H1 (cell line): Measurements from ENCODE around the gene SULF2. TPM values are rescaled to one million over a fixed set of nuclear protein-coding genes. Genes with fewer than 3 reads are reported as not detected.
"Not testable (repeated sequence)": the region's sequence is repeated elsewhere in the genome, so short reads cannot be mapped to it uniquely, and the experiment has no call there.

Source experiments
- CTCF ChIA-PET: fragments of 300-600 bp; sonication (Branson Sonifier 250); formaldehyde crosslinking; loops from one replicate; lab custom pipeline; 2021; ENCODE audit not compliant: partially characterized antibody; lab: Charles Lee
- POLR2A ChIA-PET: fragments of 300-600 bp; sonication (Branson Sonifier 250); formaldehyde crosslinking; loops from one replicate; lab custom pipeline; 2021; ENCODE audit warnings: inconsistent platforms; ENCODE audit not compliant: partially characterized antibody; lab: Charles Lee
- DNase-seq, 2 experiments: peaks; one replicate each; pipeline versions ENCODE4 v3.0.0 to v3.0.0-alpha.2; 2010 to 2022; ENCODE audit warnings: low spot score in 2 of 2, low read depth in 1 of 2, mixed read lengths in 1 of 2
- FAIRE-seq: peaks from 2 replicates; lab custom pipeline; 2011; peaks lifted over from hg19 to GRCh38; lab: Jason Lieb, UNC
- H2AFZ ChIP-seq: 2 replicates; pipeline ENCODE4 v1.8.1; 2012; ENCODE audit warnings: low read length, inconsistent platforms
- H2AK5ac ChIP-seq: 2 replicates; pipeline ENCODE4 v1.6.1; 2013; ENCODE audit warnings: low read depth, low read length
- H2BK120ac ChIP-seq: replicated peaks from 2 replicates; pipeline ENCODE3; 2013; ENCODE audit warnings: low read depth, low read length, inconsistent platforms
- H2BK12ac ChIP-seq: 2 replicates; pipeline ENCODE4 v1.6.1; 2013; ENCODE audit warnings: low read depth, low read length
- H2BK15ac ChIP-seq: 2 replicates; pipeline ENCODE4 v1.6.1; 2013; ENCODE audit warnings: low read length
- H2BK20ac ChIP-seq: 2 replicates; pipeline ENCODE4 v1.6.1; 2013; ENCODE audit warnings: low read length
- H2BK5ac ChIP-seq: 2 replicates; pipeline ENCODE4 v1.6.1; 2013; ENCODE audit warnings: low read depth, low read length
- H3K14ac ChIP-seq: 2 replicates; pipeline ENCODE4 v1.6.1; 2013; ENCODE audit warnings: inconsistent platforms; ENCODE audit not compliant: insufficient read length
- H3K18ac ChIP-seq: 2 replicates; pipeline ENCODE4 v1.6.1; 2013; ENCODE audit warnings: low read length; ENCODE audit errors: extremely low read depth
- H3K23ac ChIP-seq: 2 replicates; pipeline ENCODE4 v1.6.1; 2013; ENCODE audit warnings: inconsistent platforms; ENCODE audit not compliant: insufficient read length
- H3K23me2 ChIP-seq: 2 replicates; pipeline ENCODE4 v1.6.1; 2013; ENCODE audit warnings: low read depth, low read length
- H3K27ac ChIP-seq: 2 replicates; pipeline ENCODE4 v1.6.1; 2011; ENCODE audit warnings: low read depth, low read length, inconsistent platforms
- H3K27me3 ChIP-seq, 4 experiments: replicated peaks in 1 of 4; 1 replicate in 1 of 4; 2 replicates in 3 of 4; pipeline versions ENCODE4 v1.6.1 to v1.8.1; 2011 to 2013; ENCODE audit warnings: low read length in 3 of 4, mild to moderate bottlenecking in 3 of 4, inconsistent platforms in 2 of 4, mixed read lengths in 2 of 4, moderate library complexity in 1 of 4; ENCODE audit not compliant: control insufficient read depth in 3 of 4, insufficient read depth in 3 of 4; ENCODE audit errors: extremely low read depth in 1 of 4
- H3K36me3 ChIP-seq, 4 experiments: 2 replicates each; pipeline versions ENCODE4 v1.6.1 to v1.8.1; 2011 to 2013; ENCODE audit warnings: mild to moderate bottlenecking in 4 of 4, low read length in 3 of 4, moderate library complexity in 2 of 4, control low read depth in 1 of 4, inconsistent platforms in 1 of 4; ENCODE audit not compliant: insufficient read depth in 4 of 4, control insufficient read depth in 2 of 4
- H3K4ac ChIP-seq: replicated peaks from 2 replicates; pipeline ENCODE3; 2013; ENCODE audit warnings: low read length, low read depth, mixed read lengths, inconsistent platforms; ENCODE audit not compliant: insufficient read length
- H3K4me1 ChIP-seq, 4 experiments: replicated peaks in 1 of 4; 1 replicate in 1 of 4; 2 replicates in 3 of 4; pipeline versions ENCODE4 v1.6.1 to v1.8.1; 2011 to 2013; ENCODE audit warnings: low read length in 3 of 4, inconsistent platforms in 2 of 4, mixed read lengths in 1 of 4; ENCODE audit not compliant: insufficient read depth in 4 of 4, control insufficient read depth in 3 of 4
- H3K4me2 ChIP-seq, 2 experiments: 2 replicates each; pipeline versions ENCODE4 v1.6.1 to v1.8.1; 2011 to 2013; ENCODE audit warnings: low read depth in 2 of 2, low read length in 2 of 2, control low read depth in 1 of 2, inconsistent platforms in 1 of 2, mild to moderate bottlenecking in 1 of 2; ENCODE audit not compliant: insufficient read depth in 1 of 2
- H3K4me3 ChIP-seq, 4 experiments: fragments of 200-600, 300-600 bp in 1 of 4; sonication (generic), shearing (Covaris generic), sonication (Bioruptor Twin) in 1 of 4; 2 replicates each; pipeline versions ENCODE4 v1.5.1 to v1.8.1; 2011 to 2016; ENCODE audit warnings: low read length in 4 of 4, low read depth in 3 of 4, control low read depth in 2 of 4, inconsistent platforms in 2 of 4, mild to moderate bottlenecking in 2 of 4, mixed read lengths in 1 of 4, moderate library complexity in 1 of 4; ENCODE audit not compliant: insufficient read depth in 2 of 4; ENCODE audit errors: extremely low read depth in 1 of 4
- H3K56ac ChIP-seq: replicated peaks from 2 replicates; pipeline ENCODE3; 2013; ENCODE audit warnings: low read depth, mild to moderate bottlenecking, mixed read lengths, low read length, inconsistent platforms; ENCODE audit not compliant: insufficient read length
- H3K79me1 ChIP-seq: 2 replicates; pipeline ENCODE4 v1.6.1; 2013; ENCODE audit warnings: low read depth, low read length, control low read depth
- H3K79me2 ChIP-seq, 2 experiments: 2 replicates each; pipeline versions ENCODE4 v1.6.1 to v1.8.1; 2012 to 2013; ENCODE audit warnings: low read length in 2 of 2, mild to moderate bottlenecking in 2 of 2, inconsistent platforms in 1 of 2; ENCODE audit not compliant: insufficient read depth in 2 of 2, control insufficient read depth in 1 of 2
- H3K9ac ChIP-seq, 4 experiments: replicated peaks in 1 of 4; 1 replicate in 1 of 4; 2 replicates in 3 of 4; pipeline versions ENCODE4 v1.6.1 to v1.8.1; 2011 to 2013; ENCODE audit warnings: low read depth in 3 of 4, low read length in 3 of 4, control low read depth in 2 of 4, mild to moderate bottlenecking in 2 of 4, moderate library complexity in 2 of 4, inconsistent platforms in 1 of 4; ENCODE audit errors: extremely low read depth in 1 of 4
- H3K9me3 ChIP-seq, 2 experiments: 2 replicates each; pipeline versions ENCODE4 v1.6.1 to v1.8.1; 2012 to 2013; ENCODE audit warnings: mild to moderate bottlenecking in 2 of 2, moderate library complexity in 2 of 2, control low read depth in 1 of 2, inconsistent platforms in 1 of 2, low read depth in 1 of 2, low read length in 1 of 2, mixed read lengths in 1 of 2; ENCODE audit not compliant: insufficient read depth in 2 of 2
- H4K20me1 ChIP-seq, 2 experiments: replicated peaks in 1 of 2; 2 replicates each; pipeline versions ENCODE3 to v1.8.1; 2011 to 2013; ENCODE audit warnings: inconsistent platforms in 2 of 2, low read length in 2 of 2, mild to moderate bottlenecking in 1 of 2; ENCODE audit not compliant: insufficient read depth in 2 of 2, control insufficient read depth in 1 of 2
- H4K5ac ChIP-seq: 2 replicates; pipeline ENCODE4 v1.6.1; 2013; ENCODE audit warnings: low read length, low read depth, mixed read lengths, inconsistent platforms; ENCODE audit not compliant: insufficient read length
- H4K8ac ChIP-seq: 2 replicates; pipeline ENCODE4 v1.8.0; 2013; ENCODE audit warnings: mild to moderate bottlenecking, moderate library complexity, low read length, inconsistent platforms; ENCODE audit not compliant: insufficient read depth; ENCODE audit errors: extremely low read depth
- H4K91ac ChIP-seq: replicated peaks from 2 replicates; pipeline ENCODE3; 2013; ENCODE audit warnings: low read length, mixed read lengths, inconsistent platforms; ENCODE audit not compliant: insufficient read length
- WGBS, 2 experiments: shearing (Covaris generic) in 1 of 2; methylation state at CpG; one replicate each; pipeline versions ENCODE4 v1.1.6 to v1.1.7; 2013 to 2015; ENCODE audit warnings: low lambda C conversion rate in 2 of 2, mixed read lengths in 2 of 2, inconsistent platforms in 1 of 2, low coverage in 1 of 2, missing lambda C conversion rate in 1 of 2; ENCODE audit not compliant: insufficient replicate concordance in 2 of 2, insufficient coverage in 1 of 2, insufficient read length in 1 of 2; ENCODE audit errors: extremely low coverage in 1 of 2, missing lambda C conversion rate in 1 of 2; 5-methylcytosine and 5-hydroxymethylcytosine counted together
- polyA plus RNA-seq, 7 experiments: library from polyadenylated mRNA; depleted of rRNA in 3 of 7; stranded (reverse) in 5 of 7; unstranded in 2 of 7; fragments of >200 nt in 5 of 7; fragments of 200-250 nt in 2 of 7; gene quantifications; 1 replicate in 5 of 7; 2 replicates in 1 of 7; 4 replicates in 1 of 7; pipeline versions ENCODE4 v1.2.1 to v1.2.3, GENCODE V29; 2011 to 2013; ENCODE audit warnings: missing spikeins in 2 of 7, mixed read lengths in 2 of 7
- total RNA-seq: library from RNA; stranded (reverse); fragmentation: NEBNext Ultra II Directional; extraction: Animal tissue kit (Norgen Biotek cat#: 25700); gene quantifications from 2 replicates; pipeline ENCODE4 v1.2.1, GENCODE V29; 2021

SULF2 gene
- total and polyA plus RNA-seq, 2 of the 8 experiments (the other 6 are each of a cell fraction or from before 2014, with no cell fraction given) = 15.7 to 28.2 TPM

DNA sequence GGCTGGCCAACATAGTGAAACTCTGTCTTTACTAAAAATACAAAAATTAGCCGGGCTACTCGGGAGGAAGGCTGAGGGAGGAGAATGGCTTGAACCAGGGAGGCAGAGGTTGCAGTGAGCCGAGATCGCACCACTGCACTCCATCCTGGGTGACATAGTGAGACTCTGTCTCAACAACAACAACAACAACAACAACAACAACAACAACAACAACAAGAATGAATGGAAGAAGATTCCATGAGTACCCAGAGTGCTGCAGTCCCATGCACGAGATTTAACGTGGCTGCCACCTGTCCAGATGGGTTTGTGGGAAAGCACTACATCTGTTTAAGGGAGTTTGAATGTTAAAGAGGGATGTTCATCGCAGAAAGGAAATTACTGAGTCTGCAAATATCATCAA is 19.7 kb upstream of the SULF2 start:
- not testable (repeated sequence) for H3K27ac ChIP-seq, H2BK5ac ChIP-seq, H3K23me2 ChIP-seq, H3K79me2 ChIP-seq, H4K5ac ChIP-seq, H3K56ac ChIP-seq, H4K8ac ChIP-seq, H3K9me3 ChIP-seq, H3K79me1 ChIP-seq, H3K14ac ChIP-seq, H3K36me3 ChIP-seq, H2BK12ac ChIP-seq, H2BK120ac ChIP-seq, H4K91ac ChIP-seq, H3K4me3 ChIP-seq, H3K4me2 ChIP-seq, FAIRE-seq, H2BK15ac ChIP-seq, H2AFZ ChIP-seq, H3K4ac ChIP-seq, H3K9ac ChIP-seq, H4K20me1 ChIP-seq, H3K23ac ChIP-seq, DNase-seq, H3K18ac ChIP-seq
- H3K4me1 ChIP-seq = peaks cover 0 to 14% (median 1%) of the 10 kb centered on the region in 4 experiments; a peak in 5 of 7 replicates
- peaks cover 0 to 12% (median 2%) of the 10 kb centered on the region in 4 experiments; a peak in 3 of 7 replicates for H3K27me3 ChIP-seq
- POLR2A ChIA-PET = interaction anchor here (1.9 kb wide), 1 partner anchor 18 kb away, joined by 10 read pairs; no protein-coding TSS in a partner anchor
- 0 out of 2 replicates have a peak overlapping the region, but pooled peaks have one; percentile 40 for H2AK5ac ChIP-seq
- peak overlapping the region; percentile 4; the same call in 1 of the 2 replicates for H2BK20ac ChIP-seq
- CTCF ChIA-PET = interaction anchor here (0.7 to 1.0 kb wide), 3 partner anchors 19 to 79 kb away, joined by 3 read pairs; no protein-coding TSS in a partner anchor
- WGBS, 2 experiments = 88% methylated on average over 7 of the region's 7 CpGs; no CpG with 5 or more reads in 1 of the 2 experiments
